NT2/D1 (cell line): Measurements from ENCODE around the gene C9orf78.

Experiments
- SUZ12 ChIP-seq: IDR thresholded peaks from 2 replicates; pipeline ENCODE4 v1.6.1; 2011; ENCODE audit not compliant: insufficient read length, insufficient read depth; ENCODE audit errors: extremely low read depth
- YY1 ChIP-seq: IDR thresholded peaks from 2 replicates; pipeline ENCODE4 v1.6.1; 2011; ENCODE audit not compliant: insufficient read length, insufficient read depth
- ZNF274 ChIP-seq: IDR thresholded peaks from 2 replicates; pipeline ENCODE4 v1.6.1; 2011; ENCODE audit warnings: mild to moderate bottlenecking, low read depth, low read length

DNA sequence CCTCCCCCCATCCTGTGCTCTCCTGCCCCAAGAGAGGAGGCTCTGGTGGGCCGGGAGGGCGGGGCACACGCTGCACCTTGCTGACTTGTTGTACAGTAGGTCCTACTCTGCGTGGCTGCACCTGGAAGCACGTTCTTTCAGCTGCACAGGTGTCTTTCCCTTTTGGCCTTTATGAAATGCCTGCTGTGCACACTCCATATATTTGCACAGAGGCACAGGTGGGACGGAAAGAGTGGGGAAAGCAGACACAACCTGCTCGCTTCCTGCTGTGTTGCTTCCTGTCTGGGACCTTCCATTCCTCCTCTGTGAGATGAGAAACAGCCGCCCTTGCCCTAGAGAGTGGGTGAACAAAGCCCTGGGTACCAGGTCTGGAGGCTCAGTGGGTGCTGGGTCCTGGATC, 5.0 kb upstream of the C9orf78 start:
- TF ChIP-seq ZNF274 (no peak), YY1 (no peak), SUZ12 (no peak)
